ENCODE results near the gene DYNLRB1.
"Not testable (repeated sequence)": the region's sequence is repeated elsewhere in the genome, so short reads cannot be mapped to it uniquely, and the experiment has no call there.

The DYNLRB1 gene

DNA sequence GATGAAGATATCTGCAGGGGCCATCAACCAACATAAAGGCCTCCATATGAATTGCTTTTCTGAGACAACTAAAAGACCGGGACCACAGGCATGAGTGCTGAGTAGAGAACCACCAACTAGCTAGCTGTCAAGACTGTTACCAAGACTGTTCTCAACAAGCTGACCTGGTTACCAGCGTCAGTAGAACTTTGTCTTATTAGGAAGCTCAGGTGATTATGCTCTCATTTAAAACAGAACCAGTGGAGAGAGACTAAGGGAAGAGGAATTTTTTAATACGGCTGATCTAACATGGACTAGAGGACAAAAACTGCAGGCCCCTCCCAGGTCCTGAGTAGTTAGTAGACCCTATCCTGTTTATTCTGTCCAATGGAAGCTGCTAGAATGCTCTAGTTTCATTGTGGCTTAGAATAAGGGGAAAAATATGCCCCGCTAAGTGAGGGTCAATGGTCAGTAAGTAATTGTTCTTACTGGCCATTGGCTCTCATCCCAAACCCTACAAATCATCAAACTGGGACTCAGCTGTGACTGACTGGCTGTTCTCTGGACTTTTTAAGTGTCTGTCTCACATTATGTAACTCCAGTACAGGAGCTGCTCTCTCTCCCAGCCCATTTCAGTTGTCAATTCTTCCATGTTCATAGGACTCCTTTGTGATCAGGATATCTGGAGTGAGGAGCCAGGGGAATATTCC, 3.8 kb upstream of the DYNLRB1 start:
- DNase-seq (ENCODE audit: low spot score), result peak; percentile 57

- DNase-seq (ENCODE audit: low spot score), result no peak
Observed at GRCh38 chr20:34512955-34513419, 3.2 kb upstream of the DYNLRB1 start.

- DNase-seq (ENCODE audit: low spot score), result not testable (repeated sequence)
Observed at GRCh38 chr20:34514034-34514433, 2.2 kb upstream of the DYNLRB1 start.

- no peak for DNase-seq (ENCODE audit: low spot score)
Observed at GRCh38 chr20:34514897-34515483, 1.2 kb upstream of the DYNLRB1 start.

DNA sequence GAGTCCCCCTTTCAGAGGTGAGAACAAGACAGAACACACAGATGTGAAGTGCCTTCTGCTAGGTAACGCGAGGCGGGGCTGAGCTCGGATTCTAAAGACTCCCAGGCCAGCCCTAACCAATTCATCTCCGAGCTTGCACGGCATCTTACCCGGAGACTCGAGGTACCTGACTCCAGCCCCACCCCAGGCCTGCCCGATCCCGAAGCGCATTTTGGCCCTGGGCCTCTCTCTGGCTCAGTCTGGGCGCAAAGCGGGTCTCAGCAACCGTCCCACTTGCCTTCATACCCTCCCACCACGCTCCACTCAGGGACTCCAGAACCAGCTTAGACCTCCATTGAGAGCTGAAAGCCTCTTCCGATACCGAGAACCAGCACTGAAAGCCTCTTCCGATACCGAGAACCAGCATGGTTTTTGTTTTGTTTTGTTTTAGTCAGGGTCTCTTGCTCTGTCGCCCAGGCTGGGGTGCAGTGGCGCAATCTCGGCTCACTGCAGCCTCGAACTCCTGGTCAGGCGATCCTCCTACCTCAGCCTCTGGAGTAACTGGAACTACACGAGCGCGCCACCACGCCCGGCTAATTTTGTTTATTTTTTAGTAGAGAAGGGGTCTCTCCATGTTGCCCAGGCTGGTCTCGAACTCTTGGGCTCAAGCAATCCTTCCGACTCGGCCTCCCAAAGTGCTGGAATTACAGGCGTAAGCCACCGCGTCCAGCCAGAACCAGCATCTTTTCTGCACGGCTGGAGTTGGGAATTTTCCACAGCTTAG, 557 bp upstream of the DYNLRB1 start:
- peak; percentile 57 for DNase-seq (ENCODE audit: low spot score)

DNA sequence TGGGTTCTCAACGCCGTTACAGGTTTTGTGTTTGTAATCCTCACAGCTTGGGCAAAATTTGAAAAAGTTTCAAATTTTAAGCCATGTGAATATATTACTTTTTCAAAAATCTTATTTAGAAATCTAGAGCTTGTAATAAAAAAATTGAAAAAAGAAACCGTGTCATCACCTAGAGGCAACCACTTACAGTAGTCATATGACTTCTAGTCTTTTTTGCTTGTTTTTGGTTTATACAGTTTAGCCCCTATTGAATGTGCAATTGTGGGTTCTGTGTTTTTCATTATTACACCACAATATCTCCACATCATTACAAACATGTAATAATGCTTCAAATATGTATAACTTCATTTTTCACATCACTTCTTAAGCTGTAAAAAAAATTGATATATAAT, 888 bp downstream of the DYNLRB1 start:
- no peak for DNase-seq (ENCODE audit: low spot score)

DNA sequence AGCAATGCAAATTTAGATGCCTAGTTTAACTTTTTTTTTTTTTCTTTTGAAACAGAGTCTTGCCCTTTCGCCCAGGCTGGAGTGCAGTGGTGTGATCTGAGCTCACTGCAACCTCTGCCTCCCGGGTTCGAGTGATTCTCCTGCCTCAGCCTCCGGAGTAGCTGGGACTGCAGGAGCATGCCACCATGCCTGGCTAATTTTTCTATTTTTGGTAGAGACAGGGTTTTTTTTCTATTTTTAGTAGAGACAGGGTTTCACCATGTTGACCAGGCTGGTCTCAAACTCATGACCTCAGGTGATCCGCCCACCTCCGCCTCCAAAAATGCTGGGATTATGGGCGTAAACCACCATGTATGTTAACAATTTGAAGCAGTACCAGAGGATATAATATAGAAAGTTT, 2.6 kb downstream of the DYNLRB1 start:
- DNase-seq (ENCODE audit: low spot score), result not testable (repeated sequence)

- DNase-seq (ENCODE audit: low spot score), result not testable (repeated sequence)
Observed at GRCh38 chr20:34519841-34520240, 3.6 kb downstream of the DYNLRB1 start.

DNA sequence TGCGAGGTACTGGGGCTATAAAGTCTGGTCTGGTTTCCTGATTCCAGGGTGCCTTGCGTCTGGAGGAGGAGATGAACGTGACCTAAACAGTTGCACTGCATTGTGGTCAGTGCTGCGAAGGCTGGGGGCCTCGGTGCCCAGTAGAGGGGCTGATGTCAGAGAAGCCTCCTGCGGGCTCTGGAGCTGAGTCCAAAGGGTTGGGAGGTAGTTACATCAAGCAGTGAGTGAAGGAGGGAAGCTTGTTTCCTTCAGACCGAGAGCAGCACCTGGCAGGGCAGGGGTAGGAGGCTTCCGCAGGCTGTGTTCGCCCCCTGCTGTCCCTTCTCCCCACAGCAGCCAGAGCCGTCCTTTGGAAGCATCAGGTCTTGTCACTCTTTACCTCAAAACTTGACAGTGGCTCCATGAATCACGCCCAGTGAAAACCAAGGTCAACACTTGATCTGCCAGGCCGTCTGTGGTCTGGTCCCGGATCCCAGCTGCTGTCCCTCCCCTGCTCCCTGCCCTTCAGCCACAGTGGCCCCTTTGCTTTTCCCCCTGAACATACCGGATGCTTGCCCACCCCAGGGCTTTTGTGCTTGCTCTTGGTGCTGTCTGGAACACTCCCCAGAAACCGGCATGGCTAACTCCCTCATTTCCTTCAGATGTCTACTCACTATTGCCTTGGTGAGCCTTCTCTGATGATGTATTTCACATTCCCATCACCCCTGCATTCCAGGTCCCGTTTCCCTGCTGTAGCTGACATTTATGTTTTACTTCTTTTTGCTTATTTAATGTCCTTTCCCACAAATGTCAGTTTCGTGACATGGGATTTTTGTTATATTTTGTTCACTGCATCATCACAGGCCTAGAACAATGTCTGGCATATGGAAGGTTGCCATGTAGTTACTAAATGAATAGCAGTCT, 7.0 kb downstream of the DYNLRB1 start:
- peak; percentile 70 for DNase-seq (ENCODE audit: low spot score)

GRCh38 chr20:34524426-34524825, 8.2 kb downstream of the DYNLRB1 start:
- DNase-seq (ENCODE audit: low spot score), result no peak

DNA sequence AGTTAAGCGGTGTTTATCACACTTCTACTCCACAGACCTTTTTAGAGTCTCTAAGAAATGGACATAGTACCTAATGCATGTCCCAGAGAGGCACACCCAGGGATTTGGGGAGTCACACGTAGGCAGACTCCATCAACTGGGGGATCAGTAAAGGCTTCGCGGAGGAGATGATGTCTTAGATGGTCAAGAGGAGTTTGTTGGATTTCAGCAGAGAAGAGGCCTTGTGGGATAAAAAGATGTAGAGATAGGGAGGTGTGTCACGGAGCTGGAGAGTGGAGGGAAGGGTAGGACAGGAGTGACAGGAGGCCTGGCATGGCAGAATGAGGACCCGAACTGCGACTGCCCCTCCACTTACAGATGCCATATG, 9.1 kb downstream of the DYNLRB1 start:
- DNase-seq (ENCODE audit: low spot score), result no peak

DNA sequence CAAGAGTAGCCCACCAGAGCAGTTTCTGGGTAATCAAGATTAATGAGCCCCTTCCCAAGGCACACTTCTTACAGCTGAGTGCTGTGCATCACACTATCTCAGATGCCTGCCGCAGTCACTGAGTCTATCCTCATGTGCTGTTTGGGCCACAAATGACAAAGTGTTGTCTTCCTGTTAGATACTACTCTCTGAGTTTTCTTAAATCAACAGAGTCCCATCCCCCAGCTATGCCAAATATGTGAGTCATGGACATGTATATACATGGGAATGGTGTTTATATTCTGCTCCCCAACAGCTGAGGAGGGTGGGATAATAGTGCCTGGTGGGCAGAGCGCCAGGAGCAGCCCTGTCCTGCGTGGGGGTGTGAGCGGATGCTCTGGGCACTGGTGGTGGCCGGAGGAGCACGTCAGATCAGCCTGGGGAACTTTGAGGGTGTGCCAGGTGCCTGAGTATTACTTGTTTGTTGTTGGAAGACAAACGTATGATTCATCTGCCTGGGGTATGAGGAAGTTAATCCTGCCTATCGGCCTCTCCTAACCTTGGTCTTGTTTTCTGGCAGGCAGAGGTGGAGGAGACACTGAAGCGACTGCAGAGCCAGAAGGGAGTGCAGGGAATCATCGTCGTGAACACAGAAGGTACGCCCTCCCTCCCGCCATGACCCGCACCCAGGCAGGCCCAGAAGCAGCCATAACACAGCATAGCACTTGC, 9.6 kb downstream of the DYNLRB1 start:
- peak; percentile 56 for DNase-seq (ENCODE audit: low spot score)

- DNase-seq (ENCODE audit: low spot score), result no peak
Observed at GRCh38 chr20:34526466-34526865, 10.2 kb downstream of the DYNLRB1 start.

DNA sequence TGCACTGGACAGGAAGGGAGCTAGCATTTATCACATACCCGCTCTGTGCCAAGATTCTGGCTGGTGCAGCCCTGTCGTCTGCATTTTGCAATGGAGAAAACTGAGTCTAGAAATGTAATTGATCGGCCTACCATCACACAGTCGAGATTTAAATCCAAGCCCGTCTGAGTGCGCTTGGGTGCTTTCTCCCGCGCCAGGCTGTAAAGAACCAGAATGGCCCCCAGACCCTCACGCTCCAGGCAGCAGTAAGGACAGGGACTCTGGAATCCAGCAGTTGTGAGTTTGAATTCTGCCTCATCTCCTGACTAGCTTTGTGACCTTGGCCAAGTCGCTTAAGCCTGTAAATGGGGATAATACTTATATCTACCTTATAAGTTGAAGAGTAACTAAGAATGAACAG, 10.8 kb downstream of the DYNLRB1 start:
- DNase-seq (ENCODE audit: low spot score), result no peak

DNA sequence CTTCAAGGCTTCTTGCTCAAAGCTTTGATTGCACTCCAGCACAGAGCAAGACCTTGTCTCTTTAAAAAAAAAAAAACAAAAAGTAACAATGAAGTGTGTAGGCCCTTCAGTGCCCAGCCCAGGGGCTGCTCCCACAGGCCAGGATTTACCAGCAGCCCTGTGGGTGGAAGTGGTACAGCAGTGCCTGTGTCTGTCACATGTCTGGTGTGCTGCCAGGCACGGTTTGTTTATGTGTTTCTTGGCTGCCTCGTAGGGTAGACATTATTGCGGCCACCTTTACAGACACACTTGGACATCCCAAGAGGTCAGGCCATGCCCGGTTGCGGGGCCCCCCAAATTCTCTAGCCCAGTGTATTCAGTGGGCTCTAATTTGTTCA, 12.7 kb downstream of the DYNLRB1 start:
- peak; percentile 76 for DNase-seq (ENCODE audit: low spot score)

DNA sequence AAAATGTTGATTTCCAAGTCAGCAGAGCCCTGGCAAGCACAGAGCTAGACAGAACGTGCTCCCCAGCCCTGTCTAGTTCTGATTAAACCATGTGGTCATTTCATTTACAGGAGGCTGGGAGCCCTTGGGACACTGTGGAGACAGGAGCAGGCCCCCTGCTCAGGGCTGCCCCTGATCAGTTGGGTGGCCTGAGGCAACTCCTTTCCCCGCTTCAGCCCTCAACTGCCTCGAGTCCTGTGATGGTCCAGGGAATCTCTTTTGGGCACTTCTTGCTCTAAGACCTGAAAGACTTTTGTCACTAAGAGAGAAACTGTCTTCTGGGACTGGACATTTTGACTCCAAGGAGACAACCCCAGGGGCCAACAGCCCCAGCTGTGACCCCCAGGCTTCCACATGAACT, 13.5 kb downstream of the DYNLRB1 start:
- no peak for DNase-seq (ENCODE audit: low spot score)

- DNase-seq (ENCODE audit: low spot score), result no peak
Observed at GRCh38 chr20:34530342-34530741, 14.1 kb downstream of the DYNLRB1 start.

- no peak for DNase-seq (ENCODE audit: low spot score)
Observed at GRCh38 chr20:34531608-34532265, 15.5 kb downstream of the DYNLRB1 start.

GRCh38 chr20:34532320-34532719, 16.1 kb downstream of the DYNLRB1 start:
- no peak for DNase-seq (ENCODE audit: low spot score)

DNA sequence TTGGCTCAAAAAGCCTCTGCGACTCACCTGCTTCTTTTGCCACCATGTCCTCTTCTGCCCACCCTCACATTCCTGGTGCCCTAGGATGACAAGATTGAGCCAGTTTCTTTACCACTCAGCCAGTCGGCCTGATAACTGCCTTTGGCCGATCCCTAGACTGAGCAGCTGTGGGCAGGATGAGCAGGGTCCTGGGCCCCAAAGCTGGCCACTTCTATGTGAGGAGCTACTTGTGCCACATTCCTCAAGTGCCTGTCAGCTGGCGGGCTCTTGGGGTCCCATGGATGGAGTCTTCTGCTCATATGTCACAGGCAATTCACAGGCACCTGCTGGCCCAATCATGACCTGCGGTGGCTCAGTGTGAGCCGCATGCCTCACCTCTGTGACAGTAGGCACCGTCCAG, 16.5 kb downstream of the DYNLRB1 start:
- DNase-seq (ENCODE audit: low spot score), result no peak

Data from Ammon's horn (tissue), 1 donor.